ENCODE measurements around the gene HOXD1.

HOXD1 gene

GRCh38 chr2:176154576-176155252 is 33.8 kb upstream of the HOXD1 start:
- no peak for DNase-seq

GRCh38 chr2:176155356-176156044 is 33.0 kb upstream of the HOXD1 start:
- no peak for DNase-seq

GRCh38 chr2:176156301-176156806 is 32.1 kb upstream of the HOXD1 start:
- DNase-seq, result no peak

GRCh38 chr2:176156807-176157498 is 31.5 kb upstream of the HOXD1 start, which contains the start of gene HOXD3:
Gene HOXD3 (plus strand): TSS chr2:176157307. CDS start chr2:176169115, 11,808 bp downstream.
- no peak for DNase-seq

- no peak for DNase-seq
Measured at GRCh38 chr2:176157499-176158185, 30.8 kb upstream of the HOXD1 start.

- DNase-seq, result no peak
Measured at GRCh38 chr2:176158186-176158591, 30.3 kb upstream of the HOXD1 start.

- DNase-seq, result no peak
Measured at GRCh38 chr2:176158855-176159662, 29.4 kb upstream of the HOXD1 start.

- DNase-seq, result no peak
Measured at GRCh38 chr2:176159663-176160250, 28.7 kb upstream of the HOXD1 start.

- DNase-seq, result no peak
Measured at GRCh38 chr2:176160251-176160985, 28.1 kb upstream of the HOXD1 start.

GRCh38 chr2:176160986-176161824 is 27.3 kb upstream of the HOXD1 start:
- no peak for DNase-seq

- DNase-seq, result no peak
Measured at GRCh38 chr2:176161825-176162626, 26.4 kb upstream of the HOXD1 start.

GRCh38 chr2:176162911-176163671 is 25.4 kb upstream of the HOXD1 start:
- DNase-seq, result no peak

GRCh38 chr2:176163672-176164056 is 24.8 kb upstream of the HOXD1 start:
- DNase-seq, result no peak

GRCh38 chr2:176164201-176164600 is 24.3 kb upstream of the HOXD1 start:
- DNase-seq, result no peak

- DNase-seq, result no peak
Measured at GRCh38 chr2:176164611-176165369, 23.7 kb upstream of the HOXD1 start.

- no peak for DNase-seq
Measured at GRCh38 chr2:176165370-176166050, 23.0 kb upstream of the HOXD1 start.

- DNase-seq, result no peak
Measured at GRCh38 chr2:176166272-176166671, 22.2 kb upstream of the HOXD1 start.
